HUES64 (cell line): Measurements from ENCODE around the gene PDE4D.
"Not testable (repeated sequence)": the region's sequence is repeated elsewhere in the genome, so short reads cannot be mapped to it uniquely, and the experiment has no call there.

Experiments
- H3K27ac ChIP-seq: 2 replicates; pipeline ENCODE4 v1.7.0; 2013; ENCODE audit warnings: low read depth, low read length, inconsistent platforms
- H3K27me3 ChIP-seq: 2 replicates; pipeline ENCODE4 v1.6.1; 2013; ENCODE audit warnings: mild to moderate bottlenecking, low read length; ENCODE audit not compliant: insufficient read depth
- H3K36me3 ChIP-seq: 2 replicates; pipeline ENCODE4 v1.6.1; 2013; ENCODE audit warnings: mild to moderate bottlenecking, low read length; ENCODE audit not compliant: insufficient read depth
- H3K4me1 ChIP-seq: 2 replicates; pipeline ENCODE4 v1.6.1; 2013; ENCODE audit warnings: mild to moderate bottlenecking, low read length, moderate library complexity; ENCODE audit not compliant: insufficient read depth
- H3K4me3 ChIP-seq: 2 replicates; pipeline ENCODE4 v1.5.1; 2013; ENCODE audit warnings: mild to moderate bottlenecking, low read length, moderate library complexity
- H3K9ac ChIP-seq: 2 replicates; pipeline ENCODE4 v1.6.1; 2013; ENCODE audit warnings: mild to moderate bottlenecking, low read depth, low read length
- H3K9me3 ChIP-seq: 2 replicates; pipeline ENCODE4 v1.6.1; 2013; ENCODE audit warnings: low read depth, low read length; ENCODE audit not compliant: insufficient read depth
- WGBS: fragments of 150-250, 120-280 bp; methylation state at CpG from one replicate; pipeline ENCODE4 v1.1.7; 2013; ENCODE audit warnings: missing lambda C conversion rate; 5-methylcytosine and 5-hydroxymethylcytosine counted together

The PDE4D gene

GRCh38 chr5:59767211-59767605 is 126.3 kb downstream of the PDE4D start:
- no peak overlapping the region for H3K27ac ChIP-seq
- peaks cover 8% of the 10 kb centered on the region for H3K4me1 ChIP-seq
- peaks cover 39% of the 10 kb centered on the region for H3K27me3 ChIP-seq
- no peak overlapping the region; the same call in 1 of the 2 replicates for H3K4me3 ChIP-seq
- no peak overlapping the region for H3K9ac ChIP-seq
- no peaks in the 10 kb centered on the region for H3K36me3 ChIP-seq
- no peaks in the 10 kb centered on the region for H3K9me3 ChIP-seq

- peaks cover 39% of the 10 kb centered on the region for H3K27me3 ChIP-seq
- 86% methylated on average over 6 of the region's 7 CpGs for WGBS
- no peaks in the 10 kb centered on the region for H3K9me3 ChIP-seq
- peaks cover 8% of the 10 kb centered on the region for H3K4me1 ChIP-seq
- H3K36me3 ChIP-seq = no peaks in the 10 kb centered on the region
- no peak overlapping the region for H3K4me3 ChIP-seq
- no peak overlapping the region for H3K9ac ChIP-seq
- no peak overlapping the region for H3K27ac ChIP-seq
Measured at GRCh38 chr5:59766427-59767210, 126.9 kb downstream of the PDE4D start.

- no peak overlapping the region for H3K4me3 ChIP-seq
- H3K4me1 ChIP-seq = peaks cover 8% of the 10 kb centered on the region
- 84% methylated on average over 2 of the region's 2 CpGs for WGBS
- H3K36me3 ChIP-seq = no peaks in the 10 kb centered on the region
- no peaks in the 10 kb centered on the region for H3K9me3 ChIP-seq
- H3K9ac ChIP-seq = no peak overlapping the region
- peaks cover 39% of the 10 kb centered on the region for H3K27me3 ChIP-seq
- no peak overlapping the region for H3K27ac ChIP-seq
Measured at GRCh38 chr5:59765446-59765845, 128.1 kb downstream of the PDE4D start.

GRCh38 chr5:59764361-59764760 is 129.2 kb downstream of the PDE4D start:
- Histone ChIP-seq H3K9me3 (no peaks in the 10 kb centered on the region), H3K27me3 (peaks cover 33% of the 10 kb centered on the region), H3K4me1 (peaks cover 6% of the 10 kb centered on the region), H3K36me3 (no peaks in the 10 kb centered on the region), H3K9ac (no peak overlapping the region), H3K4me3 (no peak overlapping the region), H3K27ac (no peak overlapping the region)
- WGBS = 75% methylated on average over 3 of the region's 3 CpGs

- peaks cover 25% of the 10 kb centered on the region for H3K27me3 ChIP-seq
- no peaks in the 10 kb centered on the region for H3K4me1 ChIP-seq
Measured at GRCh38 chr5:59763541-59763940, 130.0 kb downstream of the PDE4D start.

GRCh38 chr5:59762232-59762631 is 131.3 kb downstream of the PDE4D start:
- 82% methylated on average over 5 of the region's 5 CpGs for WGBS
- not testable (repeated sequence) for H3K4me1 ChIP-seq
- H3K27me3 ChIP-seq = peaks cover 12% of the 10 kb centered on the region

More at GRCh38 chr5:59763541-59763940, 130.0 kb downstream of the PDE4D start:
- no peak overlapping the region for H3K9ac ChIP-seq
- WGBS = 93% methylated on average over 2 of the region's 2 CpGs
- no peaks in the 10 kb centered on the region for H3K9me3 ChIP-seq
- H3K36me3 ChIP-seq = no peaks in the 10 kb centered on the region
- H3K27ac ChIP-seq = no peak overlapping the region
- H3K4me3 ChIP-seq = no peak overlapping the region

GRCh38 chr5:59760785-59761348 is 132.7 kb downstream of the PDE4D start:
- no peaks in the 10 kb centered on the region for H3K27me3 ChIP-seq
- no peaks in the 10 kb centered on the region for H3K9me3 ChIP-seq
- no peaks in the 10 kb centered on the region for H3K36me3 ChIP-seq
- H3K4me3 ChIP-seq = no peak overlapping the region
- WGBS = no CpG with 5 or more reads among the region's 2 CpGs
- H3K9ac ChIP-seq = no peak overlapping the region
- no peak overlapping the region for H3K27ac ChIP-seq
- H3K4me1 ChIP-seq = no peaks in the 10 kb centered on the region

More at GRCh38 chr5:59762232-59762631, 131.3 kb downstream of the PDE4D start:
- not testable (repeated sequence) for H3K9ac ChIP-seq, H3K27ac ChIP-seq, H3K4me3 ChIP-seq, H3K36me3 ChIP-seq, H3K9me3 ChIP-seq

- H3K9ac ChIP-seq = no peak overlapping the region
- H3K36me3 ChIP-seq = no peaks in the 10 kb centered on the region
- no peaks in the 10 kb centered on the region for H3K9me3 ChIP-seq
- no peaks in the 10 kb centered on the region for H3K4me1 ChIP-seq
- no peak overlapping the region for H3K4me3 ChIP-seq
- 96% methylated on average over 4 of the region's 4 CpGs for WGBS
- H3K27ac ChIP-seq = no peak overlapping the region
- no peaks in the 10 kb centered on the region for H3K27me3 ChIP-seq
Measured at GRCh38 chr5:59759600-59760351, 133.8 kb downstream of the PDE4D start.

GRCh38 chr5:59758566-59758965 is 135.0 kb downstream of the PDE4D start:
- H3K27ac ChIP-seq = no peak overlapping the region
- H3K36me3 ChIP-seq = no peaks in the 10 kb centered on the region
- H3K27me3 ChIP-seq = no peaks in the 10 kb centered on the region
- H3K9me3 ChIP-seq = no peaks in the 10 kb centered on the region
- H3K4me1 ChIP-seq = no peaks in the 10 kb centered on the region
- H3K9ac ChIP-seq = no peak overlapping the region
- no peak overlapping the region for H3K4me3 ChIP-seq
- 90% methylated on average over 1 of the region's 1 CpG for WGBS

GRCh38 chr5:59757442-59757841 is 136.1 kb downstream of the PDE4D start:
- H3K9ac ChIP-seq = no peak overlapping the region
- H3K9me3 ChIP-seq = no peaks in the 10 kb centered on the region
- no peaks in the 10 kb centered on the region for H3K27me3 ChIP-seq
- no peak overlapping the region for H3K27ac ChIP-seq
- no CpG with 5 or more reads among the region's 1 CpG for WGBS
- no peaks in the 10 kb centered on the region for H3K4me1 ChIP-seq
- H3K36me3 ChIP-seq = no peaks in the 10 kb centered on the region
- no peak overlapping the region for H3K4me3 ChIP-seq

GRCh38 chr5:59756373-59757035 is 137.0 kb downstream of the PDE4D start:
- Histone ChIP-seq H3K4me3 (no peak overlapping the region), H3K27me3 (no peaks in the 10 kb centered on the region), H3K4me1 (no peaks in the 10 kb centered on the region), H3K36me3 (no peaks in the 10 kb centered on the region), H3K27ac (no peak overlapping the region), H3K9ac (no peak overlapping the region), H3K9me3 (no peaks in the 10 kb centered on the region)
- 94% methylated on average over 6 of the region's 7 CpGs for WGBS
